Mesangial cell (primary cell): ENCODE measurements around the gene S100G. TPM values are rescaled to one million over a fixed set of nuclear protein-coding genes. Genes with fewer than 3 reads are reported as not detected.

Experiments used
- total RNA-seq: library from RNA; depleted of rRNA; stranded (reverse); fragments of >200 nt; gene quantifications from 2 replicates; pipeline ENCODE4 v1.2.3, GENCODE V29; 2015

S100G gene, protein sequence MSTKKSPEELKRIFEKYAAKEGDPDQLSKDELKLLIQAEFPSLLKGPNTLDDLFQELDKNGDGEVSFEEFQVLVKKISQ
- total RNA-seq: not detected in 2 replicates

DNA sequence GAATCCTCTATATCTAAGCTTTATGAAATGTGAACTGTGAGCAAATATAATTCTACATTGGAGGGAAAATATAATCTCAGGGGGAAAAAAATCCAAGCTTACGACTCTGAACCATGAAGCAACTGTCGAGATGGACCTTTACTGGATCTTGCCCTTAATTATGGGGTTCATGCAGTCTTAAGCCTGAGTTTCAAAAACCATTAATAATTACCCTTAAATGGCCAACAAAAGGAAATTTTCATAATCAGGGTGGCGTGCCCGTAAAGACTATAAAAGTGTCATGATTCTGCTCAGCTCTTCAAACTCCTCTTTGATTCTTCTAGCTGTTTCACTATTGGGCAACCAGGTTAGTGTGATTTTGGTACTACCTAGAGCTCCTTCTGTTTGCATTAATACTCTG lies at the start of gene S100G:
Gene S100G, plus strand, starts transcription at position 301 of the 400 bp plus-strand sequence. CDS start 849 bp downstream, outside the sequence.

Other genes starting within 250 kb of the S100G start
- gene CTPS2, start 62.5 kb downstream of the S100G start, total RNA-seq: 12.0 and 12.5 TPM in 2 replicates
- 19.8 and 23.3 TPM in 2 replicates for gene SYAP1, start 69.5 kb downstream of the S100G start, total RNA-seq
- 6.5 and 7.8 TPM in 2 replicates for gene TXLNG, start 136.3 kb downstream of the S100G start, total RNA-seq
- 74.2 and 114 TPM in 2 replicates for gene RBBP7, start 220.2 kb downstream of the S100G start, total RNA-seq